8988T (cell line): ENCODE data around the gene B4GALT3.
A peak's percentile ranks its signal among the peaks of the same experiment; 100 is the strongest.

ENCODE experiments used
- DNase-seq: peaks from one replicate; pipeline ENCODE4 v3.0.0; 2011

B4GALT3 gene

GRCh38 chr1:161185732-161186311, 8.5 kb upstream of the B4GALT3 start:
- DNase-seq: no peak

GRCh38 chr1:161185282-161185682, 8.0 kb upstream of the B4GALT3 start:
- DNase-seq: no peak

- DNase-seq: no peak
Measured at GRCh38 chr1:161182214-161182613, 4.9 kb upstream of the B4GALT3 start.

GRCh38 chr1:161180639-161181038, 3.3 kb upstream of the B4GALT3 start:
- DNase-seq: no peak

GRCh38 chr1:161179698-161180097, 2.4 kb upstream of the B4GALT3 start:
- DNase-seq: no peak

GRCh38 chr1:161177936-161178244, 583 bp upstream of the B4GALT3 start:
- DNase-seq: no peak

- DNase-seq: no peak
Measured at GRCh38 chr1:161176468-161177111, 717 bp downstream of the B4GALT3 start.

- DNase-seq: no peak
Measured at GRCh38 chr1:161175771-161176453, 1.4 kb downstream of the B4GALT3 start.

GRCh38 chr1:161174911-161175310, 2.4 kb downstream of the B4GALT3 start:
- no peak for DNase-seq

GRCh38 chr1:161173711-161174110, 3.6 kb downstream of the B4GALT3 start:
- no peak for DNase-seq

- DNase-seq: no peak
Measured at GRCh38 chr1:161172776-161173376, 4.4 kb downstream of the B4GALT3 start.

GRCh38 chr1:161172349-161172748, 5.0 kb downstream of the B4GALT3 start:
- DNase-seq: no peak

- no peak for DNase-seq
Measured at GRCh38 chr1:161171696-161172095, 5.6 kb downstream of the B4GALT3 start.

GRCh38 chr1:161171191-161171590, 6.1 kb downstream of the B4GALT3 start:
- no peak for DNase-seq

- no peak for DNase-seq
Measured at GRCh38 chr1:161168906-161169305, 8.4 kb downstream of the B4GALT3 start.

- no peak for DNase-seq
Measured at GRCh38 chr1:161166669-161167548, 10.4 kb downstream of the B4GALT3 start.

- DNase-seq: peak; percentile 79
Measured at GRCh38 chr1:161165742-161166668, 11.3 kb downstream of the B4GALT3 start, which contains the start of gene PPOX. PPOX (plus strand) TSS chr1:161166426; CDS start chr1:161166848, 422 bp downstream.

GRCh38 chr1:161164901-161165610, 12.3 kb downstream of the B4GALT3 start:
- DNase-seq: no peak

- DNase-seq: no peak
Measured at GRCh38 chr1:161163793-161164192, 13.5 kb downstream of the B4GALT3 start.

- no peak for DNase-seq
Measured at GRCh38 chr1:161162806-161163205, 14.5 kb downstream of the B4GALT3 start.

- DNase-seq: no peak
Measured at GRCh38 chr1:161162052-161162451, 15.3 kb downstream of the B4GALT3 start.
